Retinal pigment epithelial cell (primary cell): ENCODE measurements around the gene PIAS2.

Experiments used
- DNase-seq: peaks from one replicate; pipeline ENCODE4 v3.0.0-alpha.2; 2010; ENCODE audit warnings: low read depth
- H3K4me3 ChIP-seq: 2 replicates; pipeline ENCODE4 v1.5.1; 2011; ENCODE audit warnings: mild to moderate bottlenecking, low read length, control low read depth, moderate library complexity
- CTCF ChIP-seq: conservative IDR thresholded peaks from 2 replicates; pipeline ENCODE4 v1.5.1; 2011; ENCODE audit warnings: low read depth, low read length, control low read depth, inconsistent platforms

PIAS2 gene

GRCh38 chr18:46787674-46788073 lies 129.6 kb downstream of the PIAS2 start:
- no peak for TF ChIP-seq CTCF
- no peak for DNase-seq
- no peak overlapping the region for H3K4me3 ChIP-seq

GRCh38 chr18:46772357-46772756 lies 144.9 kb downstream of the PIAS2 start:
- no peak overlapping the region for H3K4me3 ChIP-seq
- TF ChIP-seq CTCF: no peak
- no peak for DNase-seq

GRCh38 chr18:46771141-46771540 lies 146.2 kb downstream of the PIAS2 start:
- TF ChIP-seq CTCF: no peak
- no peak overlapping the region for H3K4me3 ChIP-seq
- DNase-seq: no peak

GRCh38 chr18:46770708-46771107 lies 146.6 kb downstream of the PIAS2 start:
- no peak for TF ChIP-seq CTCF

GRCh38 chr18:46768166-46768921 lies 149.0 kb downstream of the PIAS2 start:
- DNase-seq: no peak
- TF ChIP-seq CTCF: no peak
- no peak overlapping the region for H3K4me3 ChIP-seq

More at GRCh38 chr18:46770708-46771107, 146.6 kb downstream of the PIAS2 start:
- no peak for DNase-seq
- no peak overlapping the region for H3K4me3 ChIP-seq

- no peak for DNase-seq
- no peak for TF ChIP-seq CTCF
- H3K4me3 ChIP-seq: no peak overlapping the region
These were observed 150.1 kb downstream of the PIAS2 start for GRCh38 chr18:46767217-46767616.

- TF ChIP-seq CTCF: no peak
- DNase-seq: no peak
- H3K4me3 ChIP-seq: no peak overlapping the region
These were observed 152.7 kb downstream of the PIAS2 start for GRCh38 chr18:46764586-46764985.
